Measurements from ENCODE around the gene PRMT5.

Gene PRMT5

DNA sequence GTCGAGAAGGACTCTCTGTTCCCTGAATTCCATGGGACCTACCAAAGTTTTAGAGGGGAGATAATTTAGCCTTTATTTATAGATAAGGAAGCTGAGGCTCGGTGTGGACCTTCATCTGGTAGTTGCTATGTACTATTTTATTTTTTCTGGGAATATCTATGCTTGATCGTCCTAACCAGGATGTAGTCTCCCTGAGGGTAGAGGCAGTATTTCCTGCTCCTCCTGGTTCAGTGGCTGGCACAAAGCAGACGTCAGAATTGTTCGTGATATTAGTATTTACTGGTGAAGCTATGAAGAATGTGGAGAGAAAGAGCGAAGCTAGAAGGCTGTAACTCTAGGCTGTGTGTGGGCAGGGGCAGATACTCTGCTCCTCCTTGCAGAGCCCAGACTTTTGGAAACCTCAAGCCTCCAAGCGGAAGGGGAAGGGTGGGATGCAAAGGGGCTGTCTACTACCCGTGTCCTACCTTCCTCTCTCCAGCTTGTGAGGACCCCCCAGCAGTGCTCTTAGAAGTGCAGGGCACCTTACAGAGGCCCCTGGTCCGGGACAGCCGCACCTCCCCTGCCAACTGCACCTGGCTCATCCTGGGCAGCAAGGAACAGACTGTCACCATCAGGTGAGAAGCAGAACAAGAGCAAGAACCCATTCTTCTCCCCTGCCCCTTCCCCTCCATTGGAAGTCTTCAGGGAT, 56.2 kb downstream of the PRMT5 start:
- no peak for DNase-seq

- DNase-seq = peak; percentile 65
Observed at GRCh38 chr14:22872033-22872832, 56.9 kb downstream of the PRMT5 start.

DNA sequence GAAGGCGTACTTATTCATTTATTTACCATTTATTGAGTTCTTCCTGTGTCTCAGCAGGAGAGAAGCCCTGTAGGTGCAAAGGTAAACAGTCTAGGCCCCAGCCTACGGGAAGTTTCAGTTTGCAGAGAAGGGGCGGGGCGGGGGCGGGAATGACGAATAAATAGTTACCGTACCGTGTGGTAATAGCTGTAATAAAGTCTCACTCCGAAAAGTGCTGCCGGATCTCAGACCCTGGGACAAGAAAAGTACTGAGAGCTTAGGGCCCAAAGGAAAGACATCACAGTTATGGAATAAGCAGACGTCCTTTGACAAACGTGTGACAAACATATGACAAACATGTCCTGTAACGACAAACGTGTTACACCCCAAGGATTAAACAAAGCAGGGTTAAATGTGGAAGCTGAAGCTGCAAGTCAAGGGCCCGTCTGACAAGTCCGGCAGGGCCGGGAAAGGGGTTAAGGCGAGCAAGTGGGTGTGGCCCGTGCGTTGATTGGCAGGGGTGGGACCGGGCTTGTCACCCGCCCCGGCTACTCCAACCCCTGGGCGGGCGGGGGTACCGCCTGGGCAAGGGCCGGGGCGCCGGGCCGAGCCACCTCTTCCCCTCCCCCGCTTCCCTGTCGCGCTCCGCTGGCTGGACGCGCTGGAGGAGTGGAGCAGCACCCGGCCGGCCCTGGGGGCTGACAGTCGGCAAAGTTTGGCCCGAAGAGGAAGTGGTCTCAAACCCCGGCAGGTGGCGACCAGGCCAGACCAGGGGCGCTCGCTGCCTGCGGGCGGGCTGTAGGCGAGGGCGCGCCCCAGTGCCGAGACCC, 57.7 kb downstream of the PRMT5 start, which contains the start of gene LRP10:
LRP10 (plus strand) TSS at position 517 of the 809 bp plus-strand sequence. CDS start 564 bp downstream, outside the sequence.
- peak; percentile 62 for DNase-seq

- no peak for DNase-seq
Observed at GRCh38 chr14:22870811-22871223, 58.4 kb downstream of the PRMT5 start.

Measured in T-helper 9 cell (primary cell).